Epithelial cell of proximal tubule (primary cell): ENCODE results near the gene HUS1B. TPM values are rescaled to one million over a fixed set of nuclear protein-coding genes. Genes with fewer than 3 reads are reported as not detected.
A peak's percentile ranks its signal among the peaks of the same experiment; 100 is the strongest.

Experiments used
- DNase-seq: peaks from one replicate; pipeline ENCODE4 v3.0.0-alpha.2; 2011; ENCODE audit warnings: low read depth
- H3K4me3 ChIP-seq: 2 replicates; pipeline ENCODE4 v1.5.1; 2011; ENCODE audit warnings: low read depth, mild to moderate bottlenecking, low read length
- total RNA-seq: library from RNA; depleted of rRNA; stranded (reverse); fragments of >200 nt; gene quantifications from 2 replicates; pipeline ENCODE4 v1.2.3, GENCODE V29; 2015
- TF ChIP-seq, protein P1 (sequence below): conservative IDR thresholded peaks from 2 replicates; pipeline ENCODE4 v1.5.1; 2012; ENCODE audit warnings: low read depth, mild to moderate bottlenecking, low read length

HUS1B gene
- total RNA-seq, 1 donor from 2014 or later = not detected

DNA sequence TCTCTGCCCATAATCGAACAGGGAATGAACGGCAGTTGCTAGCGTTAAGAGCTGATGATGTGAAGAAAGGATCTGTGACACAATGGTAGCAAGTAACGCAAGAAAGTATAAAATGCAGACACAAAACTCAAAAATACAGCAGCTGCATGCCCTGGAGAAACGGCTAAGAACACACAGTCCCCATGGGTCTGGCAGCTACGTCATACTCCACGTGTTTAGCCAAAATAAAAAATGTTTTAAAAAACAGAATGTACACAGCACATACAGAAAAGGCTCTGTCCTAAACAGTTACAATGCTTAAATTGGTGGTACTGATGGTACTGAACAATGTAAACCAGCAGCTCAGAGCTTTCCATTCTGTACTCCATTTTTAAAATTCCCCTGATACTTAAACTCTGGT lies 34.4 kb downstream of the HUS1B start:
- no peak for DNase-seq
- no peak overlapping the region for H3K4me3 ChIP-seq
- TF ChIP-seq, protein P1, sequence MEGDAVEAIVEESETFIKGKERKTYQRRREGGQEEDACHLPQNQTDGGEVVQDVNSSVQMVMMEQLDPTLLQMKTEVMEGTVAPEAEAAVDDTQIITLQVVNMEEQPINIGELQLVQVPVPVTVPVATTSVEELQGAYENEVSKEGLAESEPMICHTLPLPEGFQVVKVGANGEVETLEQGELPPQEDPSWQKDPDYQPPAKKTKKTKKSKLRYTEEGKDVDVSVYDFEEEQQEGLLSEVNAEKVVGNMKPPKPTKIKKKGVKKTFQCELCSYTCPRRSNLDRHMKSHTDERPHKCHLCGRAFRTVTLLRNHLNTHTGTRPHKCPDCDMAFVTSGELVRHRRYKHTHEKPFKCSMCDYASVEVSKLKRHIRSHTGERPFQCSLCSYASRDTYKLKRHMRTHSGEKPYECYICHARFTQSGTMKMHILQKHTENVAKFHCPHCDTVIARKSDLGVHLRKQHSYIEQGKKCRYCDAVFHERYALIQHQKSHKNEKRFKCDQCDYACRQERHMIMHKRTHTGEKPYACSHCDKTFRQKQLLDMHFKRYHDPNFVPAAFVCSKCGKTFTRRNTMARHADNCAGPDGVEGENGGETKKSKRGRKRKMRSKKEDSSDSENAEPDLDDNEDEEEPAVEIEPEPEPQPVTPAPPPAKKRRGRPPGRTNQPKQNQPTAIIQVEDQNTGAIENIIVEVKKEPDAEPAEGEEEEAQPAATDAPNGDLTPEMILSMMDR = no peak

DNA sequence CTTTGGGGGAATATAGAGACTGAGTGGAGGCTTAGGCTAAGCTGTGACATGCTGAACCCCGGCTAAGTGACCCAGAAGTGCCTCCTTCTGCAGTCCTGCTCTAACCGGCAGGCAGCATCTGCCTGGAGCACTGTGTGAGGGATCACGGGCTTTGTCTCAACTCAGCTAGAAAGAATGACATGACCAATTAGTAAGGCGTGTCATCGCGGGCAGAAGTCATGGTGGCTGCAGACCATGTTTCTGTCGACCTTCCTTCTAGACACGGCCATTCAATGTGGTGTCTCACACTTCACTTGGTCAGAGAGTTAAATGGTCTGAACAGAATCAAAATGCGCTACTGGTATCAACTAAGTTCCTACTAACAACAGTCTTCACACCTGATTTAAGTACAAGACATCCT lies 35.0 kb downstream of the HUS1B start:
- TF ChIP-seq, protein P1 = no peak
- no peak for DNase-seq
- H3K4me3 ChIP-seq = no peak overlapping the region

DNA sequence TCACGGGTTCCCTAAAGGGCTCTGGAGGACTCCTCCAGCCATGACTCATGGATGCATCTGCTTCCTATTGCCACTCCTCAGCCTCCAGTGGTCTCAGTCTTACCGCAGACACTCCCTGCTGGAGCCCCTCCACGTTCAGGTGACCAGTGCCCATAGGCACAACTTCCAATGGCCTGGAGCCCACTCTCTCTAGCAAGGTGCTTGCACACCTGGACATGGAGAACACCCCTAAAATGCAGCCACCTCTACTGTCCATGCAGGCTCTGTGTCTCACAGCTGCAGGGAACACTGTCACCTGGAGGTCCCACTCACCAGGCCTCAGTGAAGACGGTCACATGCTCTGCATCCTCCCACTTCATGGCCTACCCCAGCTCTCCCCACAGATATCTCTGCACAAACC lies 36.0 kb downstream of the HUS1B start:
- no peak overlapping the region for H3K4me3 ChIP-seq
- no peak for DNase-seq
- TF ChIP-seq, protein P1 = no peak

DNA sequence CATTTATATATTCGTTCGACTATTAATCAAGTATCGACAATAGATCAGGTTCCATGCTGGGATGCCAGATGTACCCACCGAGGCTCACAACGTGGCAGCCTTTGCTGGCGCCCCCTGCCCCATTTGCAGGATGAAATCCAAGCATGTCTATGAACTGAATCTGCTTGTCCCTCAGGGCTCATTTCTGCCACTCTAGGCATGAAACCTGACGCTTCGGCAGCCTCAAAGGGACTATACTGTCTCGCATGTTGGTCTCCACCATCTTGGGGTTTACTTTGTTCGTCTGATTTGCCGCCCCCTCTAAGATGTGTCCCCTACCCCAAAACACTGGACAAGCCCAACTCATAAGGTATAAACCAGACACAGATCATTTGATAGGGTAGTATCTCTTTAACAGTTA lies 36.7 kb downstream of the HUS1B start:
- TF ChIP-seq, protein P1 = no peak
- no peak for DNase-seq
- no peak overlapping the region for H3K4me3 ChIP-seq

DNA sequence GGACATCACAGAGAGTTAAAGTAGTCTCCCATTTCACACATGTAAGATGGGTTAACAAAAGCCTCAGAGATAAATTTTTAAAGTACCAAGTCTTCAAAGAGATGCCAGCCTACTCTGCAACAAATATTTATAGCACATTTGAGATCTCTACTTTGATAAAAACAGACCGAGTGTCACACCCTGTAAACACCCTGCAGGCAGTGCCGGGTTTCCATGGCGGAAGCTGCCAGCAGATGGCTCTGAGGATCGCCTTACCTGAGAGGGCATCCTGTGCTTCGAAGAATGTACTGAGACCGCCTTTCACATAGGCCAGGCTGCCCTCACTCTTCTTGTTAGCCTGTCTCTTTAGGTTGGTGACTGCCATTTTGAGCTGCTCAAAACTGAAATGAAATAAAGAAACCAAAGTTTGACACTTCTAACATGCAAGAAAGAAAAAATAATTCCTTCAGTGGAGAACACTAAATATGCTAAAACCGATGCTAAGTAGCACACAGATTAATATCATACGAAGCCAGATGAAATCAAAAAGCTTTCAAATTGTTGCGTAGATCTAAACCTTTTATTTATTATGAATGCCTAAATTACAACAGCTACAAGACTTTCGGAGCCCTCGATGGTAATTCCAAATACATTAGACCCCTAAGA lies 39.3 kb downstream of the HUS1B start:
- TF ChIP-seq, protein P1 = peak; percentile 27
- no peak overlapping the region for H3K4me3 ChIP-seq
- no peak for DNase-seq

DNA sequence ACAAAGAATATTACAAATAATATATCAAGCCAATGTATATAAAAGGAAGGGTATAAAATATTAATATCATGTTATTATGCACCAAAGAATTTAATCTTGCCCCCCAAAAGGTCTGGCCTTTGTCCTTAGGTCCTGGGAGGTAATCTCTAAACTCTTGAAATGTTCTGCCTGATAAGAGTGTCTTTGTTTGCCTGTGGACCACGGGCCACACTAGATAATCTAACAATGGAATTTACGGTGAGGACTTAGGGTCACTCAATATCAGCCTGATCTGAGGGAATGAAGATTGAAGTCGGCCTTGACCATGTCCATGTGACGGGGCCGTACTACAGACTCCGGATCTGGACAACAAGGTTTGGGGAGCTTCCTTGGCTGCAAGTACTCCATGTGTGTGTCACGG lies 42.9 kb downstream of the HUS1B start:
- TF ChIP-seq, protein P1 = no peak
- no peak overlapping the region for H3K4me3 ChIP-seq
- no peak for DNase-seq

DNA sequence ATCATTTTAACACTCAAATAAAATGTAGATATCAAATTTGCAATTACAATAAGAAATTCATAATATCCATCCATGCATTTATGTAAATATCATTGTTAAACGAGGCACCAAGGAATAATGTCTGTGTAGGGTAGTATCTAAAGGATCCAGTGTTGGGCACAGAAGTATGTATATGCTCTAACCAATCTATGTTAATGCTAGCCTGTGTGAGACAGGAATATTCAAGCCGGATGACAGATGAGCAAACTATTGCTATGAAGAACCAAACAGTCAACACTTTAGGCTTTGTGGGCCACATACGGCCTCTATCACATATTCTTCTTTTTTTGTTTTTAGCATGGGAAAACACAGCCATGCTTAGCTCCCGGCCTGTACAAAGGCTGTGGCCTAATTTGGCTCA lies 45.0 kb downstream of the HUS1B start:
- no peak overlapping the region for H3K4me3 ChIP-seq
- DNase-seq = no peak
- TF ChIP-seq, protein P1 = no peak
